ENCODE data around the gene COL27A1.

The COL27A1 gene

DNA sequence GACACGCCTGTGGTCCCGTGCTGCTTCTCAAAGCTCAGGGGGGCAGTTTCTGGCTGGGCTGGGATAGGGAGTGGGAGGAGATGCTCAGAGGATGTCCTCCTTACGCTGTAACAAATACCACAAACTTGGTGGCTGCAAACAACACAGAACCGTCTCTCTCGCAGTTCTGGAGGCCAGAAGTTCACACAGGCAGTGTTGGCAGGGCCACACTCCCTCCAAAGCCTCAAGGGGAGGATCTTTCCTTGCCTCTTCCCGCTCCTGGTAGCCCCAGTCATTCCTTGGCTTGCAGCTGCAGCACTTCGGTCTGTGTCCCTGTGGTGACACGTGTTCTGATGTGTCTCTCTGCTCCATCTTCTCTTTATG lies 157.2 kb downstream of the COL27A1 start:
- no peak for DNase-seq (ENCODE audit: low read depth)
- TF ChIP-seq, protein P1, sequence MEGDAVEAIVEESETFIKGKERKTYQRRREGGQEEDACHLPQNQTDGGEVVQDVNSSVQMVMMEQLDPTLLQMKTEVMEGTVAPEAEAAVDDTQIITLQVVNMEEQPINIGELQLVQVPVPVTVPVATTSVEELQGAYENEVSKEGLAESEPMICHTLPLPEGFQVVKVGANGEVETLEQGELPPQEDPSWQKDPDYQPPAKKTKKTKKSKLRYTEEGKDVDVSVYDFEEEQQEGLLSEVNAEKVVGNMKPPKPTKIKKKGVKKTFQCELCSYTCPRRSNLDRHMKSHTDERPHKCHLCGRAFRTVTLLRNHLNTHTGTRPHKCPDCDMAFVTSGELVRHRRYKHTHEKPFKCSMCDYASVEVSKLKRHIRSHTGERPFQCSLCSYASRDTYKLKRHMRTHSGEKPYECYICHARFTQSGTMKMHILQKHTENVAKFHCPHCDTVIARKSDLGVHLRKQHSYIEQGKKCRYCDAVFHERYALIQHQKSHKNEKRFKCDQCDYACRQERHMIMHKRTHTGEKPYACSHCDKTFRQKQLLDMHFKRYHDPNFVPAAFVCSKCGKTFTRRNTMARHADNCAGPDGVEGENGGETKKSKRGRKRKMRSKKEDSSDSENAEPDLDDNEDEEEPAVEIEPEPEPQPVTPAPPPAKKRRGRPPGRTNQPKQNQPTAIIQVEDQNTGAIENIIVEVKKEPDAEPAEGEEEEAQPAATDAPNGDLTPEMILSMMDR (conservative IDR thresholded peaks at IDR 0.05; ENCODE audit: low read depth, low read length) = no peak
- no peak overlapping the region for H3K4me3 ChIP-seq (ENCODE audit: low read depth, low read length)

DNA sequence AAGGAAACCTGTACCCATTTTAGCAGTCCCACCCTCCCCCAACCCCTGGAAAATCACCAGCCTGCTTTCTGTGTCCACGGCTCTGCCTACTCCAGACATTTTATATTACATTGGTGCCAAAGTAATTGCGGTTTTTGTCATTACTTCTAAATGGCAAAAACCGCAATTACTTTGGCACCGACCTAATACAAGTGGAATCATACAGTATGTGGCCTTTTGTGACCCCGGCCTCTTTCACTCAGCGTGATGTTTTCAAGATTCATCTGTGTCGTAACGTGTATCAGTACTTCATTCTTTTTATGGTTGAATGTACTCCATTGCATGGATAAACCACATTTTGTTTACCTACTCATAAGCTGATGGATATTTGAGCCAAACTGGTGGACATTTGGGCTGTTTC lies 157.8 kb downstream of the COL27A1 start:
- DNase-seq (ENCODE audit: low read depth) = no peak
- H3K4me3 ChIP-seq (ENCODE audit: low read depth, low read length) = no peak overlapping the region
- TF ChIP-seq, protein P1 (conservative IDR thresholded peaks at IDR 0.05; ENCODE audit: low read depth, low read length) = no peak

DNA sequence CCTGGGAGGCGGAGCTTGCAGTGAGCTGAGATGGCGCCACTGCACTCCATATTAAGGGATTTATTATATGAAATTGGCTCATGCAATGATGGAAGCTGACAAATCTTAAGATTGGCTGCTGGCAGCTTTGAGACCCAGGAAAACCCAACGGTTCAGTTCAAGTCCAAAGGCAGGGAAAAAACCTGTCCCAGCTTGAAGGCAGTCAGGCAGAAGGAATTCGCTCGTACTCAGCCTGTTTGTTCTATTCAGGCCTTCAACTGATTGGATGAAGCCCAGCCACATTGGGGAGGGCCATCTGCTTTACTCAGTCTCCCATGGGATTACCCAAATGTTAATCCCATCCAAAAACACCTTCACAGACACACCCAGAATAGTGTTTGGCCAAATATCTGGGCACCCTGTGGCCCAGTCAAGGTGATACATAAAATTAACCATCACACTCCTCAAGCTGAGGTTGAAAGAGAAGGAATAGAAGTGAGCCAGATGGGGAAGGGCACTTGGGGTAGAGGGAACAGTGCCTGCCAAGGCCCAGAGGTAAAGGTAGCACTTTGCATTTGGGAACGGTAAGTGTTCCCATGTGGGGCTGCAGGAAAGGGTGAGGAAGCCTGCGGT lies 159.0 kb downstream of the COL27A1 start:
- no peak for DNase-seq (ENCODE audit: low read depth)
- TF ChIP-seq, protein P1 (conservative IDR thresholded peaks at IDR 0.05; ENCODE audit: low read depth, low read length) = no peak
- H3K4me3 ChIP-seq (ENCODE audit: low read depth, low read length) = no peak overlapping the region

DNA sequence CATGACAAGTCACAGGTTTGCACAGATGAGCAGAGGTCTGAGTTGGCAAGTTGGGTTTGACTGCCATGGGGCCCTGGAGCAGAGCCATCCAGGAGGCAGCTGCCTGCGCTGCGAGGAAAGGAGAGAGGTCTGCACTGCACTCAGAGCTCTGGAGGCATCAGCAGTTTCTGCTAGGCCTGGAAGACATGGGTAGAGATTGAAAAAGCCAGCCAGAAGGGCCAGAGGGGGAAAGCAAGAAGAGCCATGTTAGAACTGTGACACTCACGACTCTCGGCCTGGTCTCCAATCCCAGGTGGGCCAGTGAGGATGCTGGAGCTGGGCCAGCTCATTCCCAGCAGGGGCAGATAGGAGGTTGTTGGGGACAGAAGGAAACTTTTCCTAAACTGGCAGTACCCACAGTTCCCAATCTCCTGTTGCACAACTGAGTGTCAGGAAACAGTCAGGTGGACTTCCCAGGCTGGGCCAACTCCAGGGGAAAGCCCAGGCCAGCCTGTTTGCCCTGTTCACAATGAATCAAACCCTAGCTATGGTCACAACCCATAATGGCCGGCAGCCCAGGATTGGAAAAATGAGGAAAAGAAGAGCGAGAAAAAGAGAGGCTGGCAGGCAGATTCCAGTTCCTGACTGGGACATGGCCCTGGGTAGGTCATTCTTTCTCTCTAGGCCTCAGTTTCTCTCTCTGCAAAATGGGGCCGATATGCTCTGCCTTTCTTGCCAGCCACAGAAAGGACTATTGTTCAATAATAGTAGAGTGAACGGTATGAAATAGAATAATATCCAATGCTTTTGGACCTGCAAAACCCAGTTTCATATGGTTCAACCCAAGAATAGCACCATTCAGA lies 159.8 kb downstream of the COL27A1 start:
- no peak for DNase-seq (ENCODE audit: low read depth)
- TF ChIP-seq, protein P1 (conservative IDR thresholded peaks at IDR 0.05; ENCODE audit: low read depth, low read length) = no peak
- no peak overlapping the region for H3K4me3 ChIP-seq (ENCODE audit: low read depth, low read length)

DNA sequence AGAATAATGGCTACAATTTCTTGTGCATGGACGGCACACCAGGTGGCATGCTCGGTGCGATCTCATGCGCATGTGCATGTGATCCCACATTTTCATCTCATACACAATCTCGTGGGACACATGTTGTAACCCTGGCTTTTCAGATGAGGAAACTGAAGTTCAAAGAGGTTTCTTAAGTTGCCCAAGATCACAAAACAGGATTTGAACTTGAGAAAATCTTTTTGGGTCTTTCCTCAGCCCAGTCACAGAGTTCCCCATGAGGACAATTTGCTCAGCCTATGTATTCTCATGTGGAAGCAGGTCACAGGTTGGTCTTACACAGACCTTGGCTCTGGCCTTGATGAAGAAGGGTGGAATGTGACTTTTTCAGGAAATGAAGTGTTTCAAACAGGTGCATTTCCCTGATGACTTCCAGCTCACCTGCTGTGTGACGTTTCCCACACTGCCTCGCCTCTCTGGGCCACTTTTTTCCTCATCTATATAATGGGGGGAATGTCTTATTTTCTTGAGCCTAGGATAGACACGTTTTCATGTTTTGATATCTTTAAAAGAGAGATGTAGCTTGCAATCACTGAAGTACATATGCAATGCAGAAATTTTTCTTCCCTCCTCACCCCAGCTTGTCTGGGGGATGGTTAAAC lies 160.5 kb downstream of the COL27A1 start:
- H3K4me3 ChIP-seq (ENCODE audit: low read depth, low read length) = no peak overlapping the region
- TF ChIP-seq, protein P1 (conservative IDR thresholded peaks at IDR 0.05; ENCODE audit: low read depth, low read length) = no peak
- no peak for DNase-seq (ENCODE audit: low read depth)

DNA sequence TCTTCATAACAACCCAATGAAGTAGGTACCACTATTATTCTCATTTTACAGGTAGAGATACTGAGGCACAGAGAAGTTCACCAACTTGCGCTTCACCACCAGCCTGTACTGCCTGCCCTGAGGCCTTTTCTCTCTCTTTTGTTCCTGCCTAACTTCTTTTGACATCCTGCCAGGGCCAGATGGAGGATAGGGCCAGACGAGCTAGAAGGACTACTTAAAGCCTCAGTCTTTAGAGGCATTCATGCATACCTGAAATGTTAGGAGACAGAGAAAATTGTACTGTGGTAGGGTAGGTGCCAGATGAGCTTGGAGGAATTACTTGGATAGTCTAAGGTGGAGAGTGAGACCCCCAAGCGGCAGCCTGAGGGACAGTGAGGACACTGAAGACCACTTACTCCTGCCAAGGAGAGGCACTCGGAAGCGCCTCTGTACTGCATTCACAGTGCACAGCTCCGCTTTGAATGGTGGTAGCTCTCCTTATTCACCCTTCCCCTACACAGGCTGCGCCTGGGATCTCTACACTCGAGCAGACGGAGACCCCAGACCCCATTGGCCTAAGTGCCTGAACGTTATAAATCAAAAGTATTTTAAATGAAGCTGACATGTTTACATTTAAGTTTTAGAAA lies 161.4 kb downstream of the COL27A1 start:
- H3K4me3 ChIP-seq (ENCODE audit: low read depth, low read length) = no peak overlapping the region
- TF ChIP-seq, protein P1 (conservative IDR thresholded peaks at IDR 0.05; ENCODE audit: low read depth, low read length) = no peak
- no peak for DNase-seq (ENCODE audit: low read depth)
